Choroid plexus epithelial cell (primary cell): ENCODE results near the gene CREBL2.

Experiments
- DNase-seq: peaks from one replicate; pipeline ENCODE4 v3.0.0-alpha.2; 2010; ENCODE audit warnings: low read depth
- H3K4me3 ChIP-seq: 2 replicates; pipeline ENCODE4 v1.5.1; 2011; ENCODE audit warnings: low read depth, mild to moderate bottlenecking, control low read depth, low read length, moderate library complexity
- CTCF ChIP-seq: conservative IDR thresholded peaks from 2 replicates; pipeline ENCODE4 v1.5.1; 2011; ENCODE audit warnings: low read depth, mild to moderate bottlenecking, control low read depth, inconsistent platforms, low read length, moderate library complexity

The CREBL2 gene

GRCh38 chr12:12668005-12668404 is 56.3 kb downstream of the CREBL2 start:
- no peak for DNase-seq
- no peak for TF ChIP-seq CTCF
- H3K4me3 ChIP-seq: no peak overlapping the region

DNA sequence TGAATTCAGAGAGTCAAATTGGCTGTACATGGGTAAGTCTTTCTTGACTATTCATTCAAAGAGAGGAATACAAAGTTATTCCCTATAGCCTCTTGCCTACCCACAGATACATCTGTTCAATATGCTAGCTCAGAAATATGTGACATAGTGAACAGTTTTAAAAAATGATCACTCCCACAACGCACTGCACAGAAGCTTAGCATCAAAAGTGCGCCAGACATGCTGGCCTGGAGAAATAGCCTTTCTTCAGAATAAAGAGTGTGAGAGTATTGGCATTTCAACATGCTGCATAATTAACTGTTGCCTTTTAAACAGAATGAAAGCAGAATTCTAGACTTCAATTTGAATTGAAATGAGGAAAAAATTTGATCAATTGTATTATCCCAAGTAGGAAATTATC is 57.3 kb downstream of the CREBL2 start:
- no peak for TF ChIP-seq CTCF
- DNase-seq: no peak
- H3K4me3 ChIP-seq: no peak overlapping the region

GRCh38 chr12:12671850-12672660 is 60.4 kb downstream of the CREBL2 start:
- DNase-seq: peak; percentile 31
- no peak overlapping the region for H3K4me3 ChIP-seq
- no peak for TF ChIP-seq CTCF

- no peak for DNase-seq
- H3K4me3 ChIP-seq: no peak overlapping the region
- no peak for TF ChIP-seq CTCF
Observed at GRCh38 chr12:12673296-12673695, 61.6 kb downstream of the CREBL2 start.

GRCh38 chr12:12676605-12677004 is 64.9 kb downstream of the CREBL2 start:
- no peak for TF ChIP-seq CTCF
- no peak for DNase-seq

GRCh38 chr12:12681061-12681765 is 69.5 kb downstream of the CREBL2 start:
- TF ChIP-seq CTCF: no peak
- H3K4me3 ChIP-seq: no peak overlapping the region
- DNase-seq: no peak

More at GRCh38 chr12:12676605-12677004, 64.9 kb downstream of the CREBL2 start:
- no peak overlapping the region for H3K4me3 ChIP-seq
